Brain microvascular endothelial cell (primary cell): Measurements from ENCODE around the gene GMIP.
A peak's percentile ranks its signal among the peaks of the same experiment; 100 is the strongest.

ENCODE experiments used
- DNase-seq: peaks from one replicate; pipeline ENCODE4 v3.0.0-alpha.2; 2020
- H3K27ac ChIP-seq: fragments of 250-450 bp; sonication (Bioruptor Pico); 2 replicates; pipeline ENCODE4 v1.5.1; 2020; ENCODE audit warnings: mild to moderate bottlenecking, moderate library complexity
- H3K27me3 ChIP-seq: fragments of 250-450 bp; sonication (Bioruptor Pico); replicated peaks from 2 replicates; pipeline ENCODE4 v1.5.1; 2020; ENCODE audit warnings: mild to moderate bottlenecking
- H3K36me3 ChIP-seq: fragments of 250-450 bp; sonication (Bioruptor Pico); replicated peaks from 2 replicates; pipeline ENCODE4 v1.5.1; 2020; ENCODE audit warnings: mild to moderate bottlenecking
- H3K4me3 ChIP-seq: 2 replicates; pipeline ENCODE4 v1.5.1; 2011; ENCODE audit warnings: low read depth, mild to moderate bottlenecking, control low read depth, low read length, moderate library complexity
- CTCF ChIP-seq: IDR thresholded peaks from 2 replicates; pipeline ENCODE4 v1.5.1; 2011; ENCODE audit warnings: low read depth, mild to moderate bottlenecking, moderate library complexity, low read length, control low read depth, inconsistent platforms; ENCODE audit errors: missing control alignments
- in situ Hi-C: cut with HindIII; loops from 2 replicates; pipeline ENCODE4 v1.10.0; 2017; ENCODE audit warnings: low sequenced_read_pairs, low pct_ligation_motif_present

Gene GMIP

DNA sequence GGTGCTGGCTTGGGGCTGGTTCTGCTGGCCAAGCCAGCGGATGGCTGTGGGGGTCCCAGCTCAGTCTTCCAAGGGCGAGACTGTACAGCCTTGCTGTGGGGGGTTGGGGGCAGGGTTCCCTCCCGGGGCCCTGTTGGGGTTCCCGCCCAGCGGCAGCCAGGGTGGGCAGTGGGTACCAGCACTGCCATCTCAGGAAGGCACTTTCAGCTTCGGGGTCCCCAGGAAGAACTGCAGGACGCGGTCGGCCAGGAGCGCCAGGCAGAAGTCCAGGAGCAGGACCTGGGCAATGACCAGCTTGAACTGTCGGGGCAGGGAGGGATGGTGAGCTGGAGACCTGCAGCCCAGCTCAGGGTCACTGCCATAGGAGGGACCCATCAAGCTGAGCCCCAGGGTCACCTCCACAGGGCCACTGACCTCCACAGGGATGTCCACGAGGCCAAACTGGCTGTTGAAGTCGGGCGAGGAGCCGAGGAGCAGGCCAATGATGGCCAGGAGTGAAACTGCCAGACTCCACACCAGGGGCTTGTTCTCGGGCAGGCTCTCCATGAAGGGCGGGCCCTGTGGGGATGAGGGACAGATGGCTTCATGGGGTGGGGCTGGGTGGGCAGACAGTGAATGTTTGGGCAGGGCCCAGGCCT lies 1.9 kb upstream of the GMIP start:
- Histone ChIP-seq H3K36me3 (peaks cover 31% of the 10 kb centered on the region), H3K4me3 (no peak overlapping the region), H3K27ac (no peak overlapping the region), H3K27me3 (no peaks in the 10 kb centered on the region)
- in situ Hi-C loops: no loop called here
- no peak for DNase-seq
- TF ChIP-seq CTCF: no peak

- Histone ChIP-seq H3K4me3 (no peak overlapping the region), H3K27ac (no peak overlapping the region), H3K36me3 (peaks cover 22% of the 10 kb centered on the region), H3K27me3 (no peaks in the 10 kb centered on the region)
- TF ChIP-seq CTCF: no peak
- no peak for DNase-seq
- in situ Hi-C loops: no loop called here
These were observed 564 bp upstream of the GMIP start for GRCh38 chr19:19644054-19644388.

GRCh38 chr19:19642506-19643157 lies 825 bp downstream of the GMIP start:
- no peak for TF ChIP-seq CTCF

DNA sequence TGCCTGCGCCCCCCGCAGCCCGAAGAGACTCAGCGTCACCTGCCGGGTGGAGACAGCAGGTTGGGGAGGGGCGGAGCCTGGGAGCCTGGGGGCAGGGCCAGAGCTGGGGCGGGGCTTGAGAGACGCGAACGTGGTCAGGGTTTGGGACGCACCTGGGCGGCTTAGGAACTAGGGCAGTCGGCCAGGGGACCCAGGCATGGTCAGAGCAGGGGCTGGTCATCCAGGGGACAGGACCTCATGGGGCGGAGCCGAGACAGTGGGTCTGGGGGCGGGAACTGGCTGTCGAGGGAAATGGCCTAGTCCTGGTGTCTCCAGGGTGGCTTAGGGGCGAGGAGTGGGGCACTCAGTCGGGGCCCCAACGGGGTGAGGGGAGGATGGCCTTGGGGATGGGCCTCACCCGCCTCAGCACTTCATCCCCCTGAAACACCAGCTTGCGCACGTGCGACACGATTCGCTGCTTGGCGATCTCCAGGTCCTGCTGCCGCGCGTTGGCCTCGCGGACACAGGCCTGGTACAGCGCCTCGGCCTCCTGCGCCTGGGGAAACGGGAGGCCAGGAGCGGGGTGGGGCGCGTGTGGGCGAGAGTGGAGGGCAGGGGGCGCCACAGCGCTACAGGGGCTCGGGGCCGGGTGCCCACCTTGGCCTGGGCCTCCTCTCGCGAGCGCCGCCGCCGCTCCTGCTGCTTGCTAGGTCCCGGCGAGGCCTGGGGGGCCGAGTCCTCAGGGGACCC lies 5.8 kb downstream of the GMIP start:
- Histone ChIP-seq H3K27ac (no peak overlapping the region), H3K4me3 (no peak overlapping the region), H3K36me3 (peaks cover 39% of the 10 kb centered on the region), H3K27me3 (no peaks in the 10 kb centered on the region)
- in situ Hi-C loops: no loop called here
- no peak for TF ChIP-seq CTCF
- no peak for DNase-seq

More at GRCh38 chr19:19642506-19643157, 825 bp downstream of the GMIP start:
- Histone ChIP-seq H3K27ac (no peak overlapping the region), H3K36me3 (peaks cover 23% of the 10 kb centered on the region), H3K4me3 (peak overlapping the region; percentile 81), H3K27me3 (no peaks in the 10 kb centered on the region)
- in situ Hi-C loops: no loop called here
- DNase-seq: no peak

GRCh38 chr19:19637186-19637522 lies 6.3 kb downstream of the GMIP start:
- no peak overlapping the region for H3K27ac ChIP-seq
- no peak for TF ChIP-seq CTCF
- DNase-seq: no peak
- H3K27me3 ChIP-seq: no peaks in the 10 kb centered on the region
- peaks cover 39% of the 10 kb centered on the region for H3K36me3 ChIP-seq
- H3K4me3 ChIP-seq: no peak overlapping the region
- in situ Hi-C loops: no loop called here
